ENCODE data around the gene ACTN1.
"Not testable (repeated sequence)": the region's sequence is repeated elsewhere in the genome, so short reads cannot be mapped to it uniquely, and the experiment has no call there.

ACTN1 gene

GRCh38 chr14:68977718-68978171 is 1.4 kb downstream of the ACTN1 start:
- Mint-ChIP-seq H3K9me3 (peaks cover 3% of the 10 kb centered on the region), H3K27me3 (peaks cover 64% of the 10 kb centered on the region), H3K36me3 (no peaks in the 10 kb centered on the region), H3K27ac (no peak overlapping the region), H3K4me1 (peaks cover 14% of the 10 kb centered on the region), H3K4me3 (peak overlapping the region; percentile 65)
- no peak for ATAC-seq

GRCh38 chr14:68977180-68977717 is 1.9 kb downstream of the ACTN1 start:
- H3K9me3 Mint-ChIP-seq = peaks cover 3% of the 10 kb centered on the region
- H3K27me3 Mint-ChIP-seq = peaks cover 59% of the 10 kb centered on the region
- H3K4me1 Mint-ChIP-seq = peaks cover 14% of the 10 kb centered on the region
- no peak for ATAC-seq
- no peak overlapping the region for H3K4me3 Mint-ChIP-seq
- H3K27ac Mint-ChIP-seq = no peak overlapping the region
- no peaks in the 10 kb centered on the region for H3K36me3 Mint-ChIP-seq

GRCh38 chr14:68976160-68977067 is 2.7 kb downstream of the ACTN1 start:
- H3K4me1 Mint-ChIP-seq = peaks cover 14% of the 10 kb centered on the region
- peaks cover 51% of the 10 kb centered on the region for H3K27me3 Mint-ChIP-seq
- ATAC-seq = no peak
- H3K9me3 Mint-ChIP-seq = peaks cover 3% of the 10 kb centered on the region
- no peak overlapping the region for H3K27ac Mint-ChIP-seq
- no peak overlapping the region for H3K4me3 Mint-ChIP-seq
- no peaks in the 10 kb centered on the region for H3K36me3 Mint-ChIP-seq

- H3K27me3 Mint-ChIP-seq = peaks cover 47% of the 10 kb centered on the region
- no peak overlapping the region for H3K4me3 Mint-ChIP-seq
- H3K9me3 Mint-ChIP-seq = peaks cover 3% of the 10 kb centered on the region
- no peak overlapping the region for H3K27ac Mint-ChIP-seq
- no peak for ATAC-seq
- no peaks in the 10 kb centered on the region for H3K36me3 Mint-ChIP-seq
- peaks cover 14% of the 10 kb centered on the region for H3K4me1 Mint-ChIP-seq
Measured at GRCh38 chr14:68975667-68976066, 3.4 kb downstream of the ACTN1 start.

GRCh38 chr14:68974759-68975347 is 4.2 kb downstream of the ACTN1 start:
- Mint-ChIP-seq H3K4me3 (no peak overlapping the region), H3K4me1 (peaks cover 9% of the 10 kb centered on the region), H3K27ac (no peak overlapping the region), H3K36me3 (no peaks in the 10 kb centered on the region), H3K27me3 (peaks cover 41% of the 10 kb centered on the region), H3K9me3 (peaks cover 3% of the 10 kb centered on the region)
- no peak for ATAC-seq

GRCh38 chr14:68973639-68974038 is 5.5 kb downstream of the ACTN1 start:
- no peak for ATAC-seq
- Mint-ChIP-seq H3K27ac (no peak overlapping the region), H3K4me3 (no peak overlapping the region), H3K4me1 (peaks cover 8% of the 10 kb centered on the region), H3K9me3 (peaks cover 3% of the 10 kb centered on the region), H3K27me3 (peaks cover 39% of the 10 kb centered on the region), H3K36me3 (no peaks in the 10 kb centered on the region)

- ATAC-seq, H3K27ac Mint-ChIP-seq, H3K9me3 Mint-ChIP-seq, H3K4me3 Mint-ChIP-seq, H3K4me1 Mint-ChIP-seq, H3K36me3 Mint-ChIP-seq: not testable (repeated sequence)
- peaks cover 38% of the 10 kb centered on the region for H3K27me3 Mint-ChIP-seq
Measured at GRCh38 chr14:68973219-68973565, 5.9 kb downstream of the ACTN1 start.

GRCh38 chr14:68972507-68973218 is 6.4 kb downstream of the ACTN1 start:
- no peak overlapping the region for H3K4me3 Mint-ChIP-seq
- ATAC-seq = no peak
- H3K4me1 Mint-ChIP-seq = peaks cover 8% of the 10 kb centered on the region
- H3K27me3 Mint-ChIP-seq = peaks cover 33% of the 10 kb centered on the region
- peaks cover 3% of the 10 kb centered on the region for H3K9me3 Mint-ChIP-seq
- H3K27ac Mint-ChIP-seq = no peak overlapping the region
- no peaks in the 10 kb centered on the region for H3K36me3 Mint-ChIP-seq

- Mint-ChIP-seq H3K9me3 (peaks cover 3% of the 10 kb centered on the region), H3K4me3 (no peak overlapping the region), H3K4me1 (no peaks in the 10 kb centered on the region), H3K27me3 (peaks cover 22% of the 10 kb centered on the region), H3K36me3 (no peaks in the 10 kb centered on the region), H3K27ac (no peak overlapping the region)
- ATAC-seq = no peak
Measured at GRCh38 chr14:68971411-68972035, 7.6 kb downstream of the ACTN1 start.

GRCh38 chr14:68970736-68971135 is 8.4 kb downstream of the ACTN1 start:
- no peak for ATAC-seq
- peaks cover 3% of the 10 kb centered on the region for H3K9me3 Mint-ChIP-seq
- H3K4me3 Mint-ChIP-seq = no peak overlapping the region
- H3K36me3 Mint-ChIP-seq = no peaks in the 10 kb centered on the region
- H3K4me1 Mint-ChIP-seq = no peaks in the 10 kb centered on the region
- H3K27me3 Mint-ChIP-seq = peaks cover 14% of the 10 kb centered on the region
- no peak overlapping the region for H3K27ac Mint-ChIP-seq

- Mint-ChIP-seq H3K4me1 (no peaks in the 10 kb centered on the region), H3K4me3 (no peak overlapping the region), H3K9me3 (peaks cover 3% of the 10 kb centered on the region), H3K27ac (no peak overlapping the region), H3K27me3 (peaks cover 18% of the 10 kb centered on the region), H3K36me3 (no peaks in the 10 kb centered on the region)
- no peak for ATAC-seq
Measured at GRCh38 chr14:68970038-68970612, 9.0 kb downstream of the ACTN1 start.

GRCh38 chr14:68969278-68970033 is 9.6 kb downstream of the ACTN1 start:
- H3K27ac Mint-ChIP-seq = no peak overlapping the region
- H3K4me1 Mint-ChIP-seq = no peaks in the 10 kb centered on the region

GRCh38 chr14:68968721-68969120 is 10.4 kb downstream of the ACTN1 start:
- Mint-ChIP-seq H3K9me3 (no peaks in the 10 kb centered on the region), H3K36me3 (no peaks in the 10 kb centered on the region), H3K27ac (no peak overlapping the region), H3K4me1 (no peaks in the 10 kb centered on the region), H3K27me3 (peaks cover 12% of the 10 kb centered on the region), H3K4me3 (no peak overlapping the region)
- no peak for ATAC-seq

More at GRCh38 chr14:68969278-68970033, 9.6 kb downstream of the ACTN1 start:
- no peaks in the 10 kb centered on the region for H3K36me3 Mint-ChIP-seq
- no peak for ATAC-seq
- peaks cover 1% of the 10 kb centered on the region for H3K9me3 Mint-ChIP-seq
- H3K27me3 Mint-ChIP-seq = peaks cover 13% of the 10 kb centered on the region
- no peak overlapping the region for H3K4me3 Mint-ChIP-seq

- Mint-ChIP-seq H3K27me3 (peaks cover 19% of the 10 kb centered on the region), H3K4me3 (no peak overlapping the region), H3K36me3 (no peaks in the 10 kb centered on the region), H3K27ac (no peak overlapping the region), H3K4me1 (no peaks in the 10 kb centered on the region), H3K9me3 (no peaks in the 10 kb centered on the region)
- no peak for ATAC-seq
Measured at GRCh38 chr14:68968051-68968450, 11.1 kb downstream of the ACTN1 start.

Data from stimulated activated memory B cell treated with anti-CD40 and anti-IgM and Interleukin-4, amounts not matched to agents 10 μg/mL and 1 μg/mL and 100 μg/mL, for 72 hours (primary cell).